Stimulated activated CD8-positive, alpha-beta memory T cell treated with anti-CD3 and anti-CD28 coated beads, Interleukin-12 subunit alpha, Interleukin-12 subunit beta, amount 100 ng/mL, for 24 hours (primary cell): ENCODE results near the gene PODN.

Experiments
- DNase-seq: peaks from one replicate; pipeline ENCODE4 v3.0.0-alpha.2; 2020; ENCODE audit errors: extremely low read depth

PODN gene

GRCh38 chr1:53133261-53134041 is 71.4 kb downstream of the PODN start:
- DNase-seq: no peak

- DNase-seq: no peak
Measured at GRCh38 chr1:53134042-53134485, 72.1 kb downstream of the PODN start.
